IMR-90 (cell line): ENCODE results near the gene PAQR7. TPM values are rescaled to one million over a fixed set of nuclear protein-coding genes. Genes with fewer than 3 reads are reported as not detected.

Experiments
- ATAC-seq: fragments of 200-7000 bp; cut with Tn5 transposase; 2 replicates; pipeline ENCODE4 v1.9.1; 2020; ENCODE audit warnings: low read depth, mild to moderate bottlenecking, moderate library complexity
- BruUV-seq: library from RNA; stranded (reverse); fragments of 400-500 nt; replicated peaks from 2 replicates; lab custom pipeline; 2021; lab: Mats Ljungman, UMichigan
- CTCF ChIA-PET: fragments of 300-600 bp; formaldehyde crosslinking; extraction: SDS; loops from one replicate; lab custom pipeline; 2021; ENCODE audit warnings: antibody characterized with exemption; lab: Yijun Ruan, JAX
- POLR2A ChIA-PET: fragments of 300-600 bp; sonication (Branson Sonifier 250); formaldehyde crosslinking; loops from one replicate; lab custom pipeline; 2022; ENCODE audit warnings: antibody characterized with exemption; ENCODE audit not compliant: unreplicated experiment; lab: Charles Lee
- DNase-seq: peaks from one replicate; pipeline ENCODE4 v3.0.0; 2013
- H2AFZ ChIP-seq: replicated peaks from 2 replicates; pipeline ENCODE3; 2013; ENCODE audit warnings: low read length, mild to moderate bottlenecking; ENCODE audit not compliant: poor library complexity
- H2AK5ac ChIP-seq: 2 replicates; pipeline ENCODE4 v1.6.1; 2013; ENCODE audit warnings: low read depth, low read length, inconsistent platforms
- H2AK9ac ChIP-seq: replicated peaks from 2 replicates; pipeline ENCODE3; 2013; ENCODE audit warnings: mild to moderate bottlenecking, low read depth, low read length, moderate library complexity; ENCODE audit not compliant: poor library complexity
- H2BK120ac ChIP-seq: 2 replicates; pipeline ENCODE4 v1.6.1; 2013; ENCODE audit warnings: low read depth, low read length, inconsistent platforms
- H2BK15ac ChIP-seq: 3 replicates; pipeline ENCODE4 v1.6.1; 2013; ENCODE audit warnings: low read depth, low read length, inconsistent platforms
- H2BK20ac ChIP-seq: 2 replicates; pipeline ENCODE4 v1.6.1; 2013; ENCODE audit warnings: low read depth, mild to moderate bottlenecking, inconsistent platforms, low read length, moderate library complexity
- H2BK5ac ChIP-seq: 2 replicates; pipeline ENCODE4 v1.6.1; 2013; ENCODE audit warnings: mild to moderate bottlenecking, low read depth, low read length, inconsistent platforms; ENCODE audit not compliant: poor library complexity, severe bottlenecking
- H3K14ac ChIP-seq: replicated peaks from 2 replicates; pipeline ENCODE4 v1.6.1; 2013; ENCODE audit warnings: low read depth, low read length, inconsistent platforms
- H3K18ac ChIP-seq: 2 replicates; pipeline ENCODE4 v1.6.1; 2013; ENCODE audit warnings: low read depth, low read length, control low read depth
- H3K23ac ChIP-seq: 2 replicates; pipeline ENCODE4 v1.6.1; 2013; ENCODE audit warnings: low read depth, low read length, inconsistent platforms
- H3K27ac ChIP-seq: 2 replicates; pipeline ENCODE4 v1.5.1; 2013; ENCODE audit warnings: mild to moderate bottlenecking, control low read depth, low read length; ENCODE audit not compliant: insufficient read depth
- H3K27me3 ChIP-seq: 2 replicates; pipeline ENCODE4 v1.6.1; 2013; ENCODE audit warnings: low read length; ENCODE audit not compliant: control insufficient read depth, insufficient read depth
- H3K36me3 ChIP-seq: 2 replicates; pipeline ENCODE4 v1.6.1; 2013; ENCODE audit warnings: low read length, mixed read lengths; ENCODE audit not compliant: control insufficient read depth, insufficient read depth
- H3K4ac ChIP-seq: 2 replicates; pipeline ENCODE4 v1.6.1; 2013; ENCODE audit warnings: low read depth, low read length, inconsistent platforms
- H3K4me1 ChIP-seq: 2 replicates; pipeline ENCODE4 v1.6.1; 2013; ENCODE audit warnings: low read length, mixed read lengths; ENCODE audit not compliant: control insufficient read depth, insufficient read depth
- H3K4me2 ChIP-seq: 2 replicates; pipeline ENCODE4 v1.6.1; 2013; ENCODE audit warnings: low read depth, mild to moderate bottlenecking, control low read depth, low read length, moderate library complexity
- H3K4me3 ChIP-seq: 2 replicates; pipeline ENCODE4 v1.5.1; 2013; ENCODE audit warnings: low read depth, mild to moderate bottlenecking, control low read depth, low read length, moderate library complexity; ENCODE audit not compliant: insufficient read depth
- H3K56ac ChIP-seq: 2 replicates; pipeline ENCODE4 v1.6.1; 2013; ENCODE audit warnings: low read length, inconsistent platforms; ENCODE audit not compliant: insufficient read depth; ENCODE audit errors: extremely low read depth
- H3K79me1 ChIP-seq, 2 experiments: 2 replicates each; pipeline ENCODE4 v1.6.1; 2013; ENCODE audit warnings: low read length in 2 of 2, inconsistent platforms in 1 of 2, low read depth in 1 of 2
- H3K9ac ChIP-seq: 2 replicates; pipeline ENCODE4 v1.6.1; 2013; ENCODE audit warnings: low read depth, low read length, control low read depth
- H3K9me1 ChIP-seq: 2 replicates; pipeline ENCODE4 v1.6.1; 2013; ENCODE audit warnings: low read length, inconsistent platforms; ENCODE audit not compliant: insufficient read depth
- H3K9me3 ChIP-seq: 2 replicates; pipeline ENCODE4 v1.6.1; 2013; ENCODE audit warnings: low read length; ENCODE audit not compliant: control insufficient read depth, insufficient read depth
- H4K20me1 ChIP-seq: 2 replicates; pipeline ENCODE4 v1.6.1; 2013; ENCODE audit warnings: low read length, inconsistent platforms; ENCODE audit not compliant: insufficient read depth
- H4K5ac ChIP-seq: 2 replicates; pipeline ENCODE4 v1.6.1; 2013; ENCODE audit warnings: mild to moderate bottlenecking, low read depth, low read length, control low read depth
- H4K8ac ChIP-seq, 2 experiments: 2 replicates each; pipeline ENCODE4 v1.6.1; 2013; ENCODE audit warnings: low read depth in 2 of 2, low read length in 2 of 2, control low read depth in 1 of 2, inconsistent platforms in 1 of 2
- H4K91ac ChIP-seq: 2 replicates; pipeline ENCODE4 v1.6.1; 2013; ENCODE audit warnings: low read depth, low read length, inconsistent platforms; ENCODE audit not compliant: insufficient read depth
- BHLHE40 ChIP-seq: fragments of 150-350 bp; IDR thresholded peaks from 2 replicates; pipeline ENCODE4 v1.6.1; 2016; ENCODE audit warnings: mild to moderate bottlenecking, low read depth, low read length
- CEBPB ChIP-seq: IDR thresholded peaks from 2 replicates; pipeline ENCODE4 v1.6.1; 2012; ENCODE audit warnings: low read depth, low read length, improper control_type of control experiment
- CHD1 ChIP-seq: IDR thresholded peaks from 2 replicates; pipeline ENCODE4 v1.6.1; 2012; ENCODE audit warnings: low read depth, low read length, improper control_type of control experiment
- FOS ChIP-seq: fragments of 150-350 bp; IDR thresholded peaks from 2 replicates; pipeline ENCODE4 v1.6.1; 2016; ENCODE audit warnings: low read depth, low read length
- MAFK ChIP-seq: IDR thresholded peaks from 2 replicates; pipeline ENCODE4 v1.6.1; 2012; ENCODE audit warnings: low read depth, low read length, improper control_type of control experiment
- MAZ ChIP-seq: IDR thresholded peaks from 2 replicates; pipeline ENCODE4 v1.6.1; 2012; ENCODE audit warnings: low read depth, mild to moderate bottlenecking, low read length, improper control_type of control experiment, moderate library complexity, borderline replicate concordance
- MXI1 ChIP-seq: IDR thresholded peaks from 2 replicates; pipeline ENCODE4 v1.6.1; 2012; ENCODE audit warnings: low read depth, mild to moderate bottlenecking, low read length, moderate library complexity, borderline replicate concordance
- NFE2L2 ChIP-seq: fragments of 150-350 bp; IDR thresholded peaks from 2 replicates; pipeline ENCODE4 v1.6.1; 2016; ENCODE audit warnings: low read depth, mild to moderate bottlenecking, low read length
- POLR2A ChIP-seq: IDR thresholded peaks from 2 replicates; pipeline ENCODE4 v1.6.1; 2012; ENCODE audit warnings: mild to moderate bottlenecking, low read depth, low read length
- RAD21 ChIP-seq: IDR thresholded peaks from 2 replicates; pipeline ENCODE4 v1.6.1; 2012; ENCODE audit warnings: low read length, improper control_type of control experiment
- RCOR1 ChIP-seq: IDR thresholded peaks from 2 replicates; pipeline ENCODE4 v1.6.1; 2012; ENCODE audit warnings: mild to moderate bottlenecking, low read length, improper control_type of control experiment; ENCODE audit not compliant: insufficient replicate concordance
- RFX5 ChIP-seq: IDR thresholded peaks from 2 replicates; pipeline ENCODE4 v1.8.0; 2012; ENCODE audit warnings: low read depth, mild to moderate bottlenecking, low read length, moderate library complexity
- SMC3 ChIP-seq: fragments of 150-350 bp; IDR thresholded peaks from 2 replicates; pipeline ENCODE4 v1.6.1; 2016; ENCODE audit warnings: low read depth, mild to moderate bottlenecking, antibody characterized with exemption, low read length, moderate library complexity
- USF2 ChIP-seq: fragments of 150-350 bp; IDR thresholded peaks from 2 replicates; pipeline ENCODE4 v1.6.1; 2017; ENCODE audit warnings: mild to moderate bottlenecking, antibody characterized with exemption, low read length, low read depth
- WGBS, 2 experiments: methylation state at CpG; one replicate each; pipeline versions ENCODE4 v1.1.5 to v1.1.7; 2013; ENCODE audit warnings: missing lambda C conversion rate in 2 of 2; ENCODE audit not compliant: insufficient read length in 1 of 2; ENCODE audit errors: extremely low coverage in 2 of 2; 5-methylcytosine and 5-hydroxymethylcytosine counted together
- dilution Hi-C: fragments of 300-500 bp; cut with HindIII; formaldehyde crosslinking; loops from one replicate; pipeline ENCODE4 v1.14.3; 2018; ENCODE audit warnings: low sequenced_read_pairs; ENCODE audit not compliant: unreplicated experiment
- in situ Hi-C: fragments of 300-500 bp; cut with MboI; formaldehyde crosslinking; loops from 3 replicates; pipeline ENCODE4 v1.14.3; 2019; ENCODE audit warnings: low sequenced_read_pairs, inconsistent platforms, mixed read lengths
- intact Hi-C: fragments of 100-400 bp; cut with micrococcal nuclease; formaldehyde crosslinking; loops from 2 replicates; pipeline ENCODE4 v1.10.0; 2022
- polyA plus RNA-seq, 3 experiments: library from polyadenylated mRNA; depleted of rRNA; stranded (reverse); fragments of >200 nt; gene quantifications; 2 replicates each; pipeline ENCODE4 v1.2.3, GENCODE V29; 2012; ENCODE audit warnings: low replicate concordance in 1 of 3
- total RNA-seq: library from RNA; depleted of rRNA; stranded (reverse); fragments of >200 nt; gene quantifications from 2 replicates; pipeline ENCODE4 v1.2.3, GENCODE V29; 2012
- TF ChIP-seq, protein P1 (sequence below): conservative IDR thresholded peaks from 2 replicates; pipeline ENCODE4 v1.5.1; 2012; ENCODE audit warnings: mild to moderate bottlenecking, low read depth, low read length, improper control_type of control experiment
- TF ChIP-seq, protein P2 (sequence below): fragments of 150-350 bp; IDR thresholded peaks from 2 replicates; pipeline ENCODE4 v1.6.1; 2016; ENCODE audit warnings: low read depth, mild to moderate bottlenecking, low read length, moderate library complexity, borderline replicate concordance

The PAQR7 gene
- total and polyA plus RNA-seq, 2 of the 4 experiments (the other 2 are of a cell fraction): 9.0 to 12.9 TPM

GRCh38 chr1:25908161-25908560 lies 32.7 kb upstream of the PAQR7 start:
- no peak overlapping the region for H3K9ac ChIP-seq

More at GRCh38 chr1:25908161-25908560, 32.7 kb upstream of the PAQR7 start:
- no peak overlapping the region for H3K14ac ChIP-seq
- H3K4me3 ChIP-seq: no peak overlapping the region
- no peak overlapping the region for H2AK9ac ChIP-seq
- ChIA-PET POLR2A (no interaction called here), CTCF (interaction anchor here (1.5 kb wide), 1 partner anchor 13 kb away, joined by 5 read pairs; no protein-coding TSS in a partner anchor)
- no peaks in the 10 kb centered on the region for H3K9me3 ChIP-seq
- H2BK120ac ChIP-seq: no peak overlapping the region
- no peak overlapping the region for H4K8ac ChIP-seq
- peaks cover 6% of the 10 kb centered on the region; the same call in 1 of the 2 replicates for H4K20me1 ChIP-seq
- dilution Hi-C loops: no loop called here
- no peak overlapping the region for H3K27ac ChIP-seq
- H3K4ac ChIP-seq: no peak overlapping the region; the same call in 1 of the 2 replicates
- no peak for TF ChIP-seq USF2
- TF ChIP-seq NFE2L2: no peak
- no peak for TF ChIP-seq MXI1
- no peak for TF ChIP-seq CEBPB
- no peak for TF ChIP-seq MAFK
- TF ChIP-seq SMC3: no peak
- no peak for TF ChIP-seq MAZ
- TF ChIP-seq, protein P1, sequence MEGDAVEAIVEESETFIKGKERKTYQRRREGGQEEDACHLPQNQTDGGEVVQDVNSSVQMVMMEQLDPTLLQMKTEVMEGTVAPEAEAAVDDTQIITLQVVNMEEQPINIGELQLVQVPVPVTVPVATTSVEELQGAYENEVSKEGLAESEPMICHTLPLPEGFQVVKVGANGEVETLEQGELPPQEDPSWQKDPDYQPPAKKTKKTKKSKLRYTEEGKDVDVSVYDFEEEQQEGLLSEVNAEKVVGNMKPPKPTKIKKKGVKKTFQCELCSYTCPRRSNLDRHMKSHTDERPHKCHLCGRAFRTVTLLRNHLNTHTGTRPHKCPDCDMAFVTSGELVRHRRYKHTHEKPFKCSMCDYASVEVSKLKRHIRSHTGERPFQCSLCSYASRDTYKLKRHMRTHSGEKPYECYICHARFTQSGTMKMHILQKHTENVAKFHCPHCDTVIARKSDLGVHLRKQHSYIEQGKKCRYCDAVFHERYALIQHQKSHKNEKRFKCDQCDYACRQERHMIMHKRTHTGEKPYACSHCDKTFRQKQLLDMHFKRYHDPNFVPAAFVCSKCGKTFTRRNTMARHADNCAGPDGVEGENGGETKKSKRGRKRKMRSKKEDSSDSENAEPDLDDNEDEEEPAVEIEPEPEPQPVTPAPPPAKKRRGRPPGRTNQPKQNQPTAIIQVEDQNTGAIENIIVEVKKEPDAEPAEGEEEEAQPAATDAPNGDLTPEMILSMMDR: no peak
- no peak for TF ChIP-seq BHLHE40
- TF ChIP-seq CHD1: no peak
- TF ChIP-seq FOS: no peak
- TF ChIP-seq RAD21: no peak
- no peak for TF ChIP-seq RFX5
- TF ChIP-seq, protein P2, sequence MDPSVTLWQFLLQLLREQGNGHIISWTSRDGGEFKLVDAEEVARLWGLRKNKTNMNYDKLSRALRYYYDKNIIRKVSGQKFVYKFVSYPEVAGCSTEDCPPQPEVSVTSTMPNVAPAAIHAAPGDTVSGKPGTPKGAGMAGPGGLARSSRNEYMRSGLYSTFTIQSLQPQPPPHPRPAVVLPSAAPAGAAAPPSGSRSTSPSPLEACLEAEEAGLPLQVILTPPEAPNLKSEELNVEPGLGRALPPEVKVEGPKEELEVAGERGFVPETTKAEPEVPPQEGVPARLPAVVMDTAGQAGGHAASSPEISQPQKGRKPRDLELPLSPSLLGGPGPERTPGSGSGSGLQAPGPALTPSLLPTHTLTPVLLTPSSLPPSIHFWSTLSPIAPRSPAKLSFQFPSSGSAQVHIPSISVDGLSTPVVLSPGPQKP: no peak
- no peak for TF ChIP-seq RCOR1
- no peak for TF ChIP-seq POLR2A
- 0 out of 2 replicates have a peak overlapping the region, but pooled peaks have one; percentile 40 for H2AK5ac ChIP-seq
- no peaks in the 10 kb centered on the region for H3K27me3 ChIP-seq
- no peak overlapping the region for H3K56ac ChIP-seq
- peaks cover 14% of the 10 kb centered on the region; the same call in 1 of the 2 replicates for H3K9me1 ChIP-seq
- no peak for DNase-seq
- no peak overlapping the region for H3K18ac ChIP-seq
- ATAC-seq: no peak
- H2BK20ac ChIP-seq: no peak overlapping the region
- no peak overlapping the region for H4K5ac ChIP-seq
- H3K23ac ChIP-seq: no peak overlapping the region
- H2BK5ac ChIP-seq: no peak overlapping the region
- no peak overlapping the region for H4K91ac ChIP-seq
- H2BK15ac ChIP-seq: no peak overlapping the region
- no peaks in the 10 kb centered on the region for H3K36me3 ChIP-seq
- in situ Hi-C loops: no loop called here
- no TSS peak for BruUV-seq
- WGBS, 2 experiments: no CpG with 5 or more reads among the region's 1 CpG
- peaks cover 0 to 6% of the 10 kb centered on the region in 2 experiments; a peak in 2 of 4 replicates for H3K79me1 ChIP-seq
- H3K4me2 ChIP-seq: no peak overlapping the region
- H3K4me1 ChIP-seq: peaks cover 8% of the 10 kb centered on the region
- no peak overlapping the region for H2AFZ ChIP-seq
- intact Hi-C loops: no loop called here
